Natural killer cell (primary cell): Measurements from ENCODE around the gene ACTA1. TPM values are rescaled to one million over a fixed set of nuclear protein-coding genes. Genes with fewer than 3 reads are reported as not detected.

Source experiments
- ATAC-seq, 3 donors: fragments of 150-1000 bp in 2 of 3; fragments of 200-7000 bp in 1 of 3; cut with Tn5 transposase; 1 replicate in 1 of 3; 2 replicates in 2 of 3; pipeline ENCODE4 v1.10.0; 2021; ENCODE audit warnings: mild to moderate bottlenecking in 2 of 3, moderate library complexity in 2 of 3
- DNase-seq, 2 donors: peaks; one replicate each; pipeline versions ENCODE4 v3.0.0 to v3.0.0-alpha.2; 2013 to 2021; ENCODE audit warnings: mixed read lengths in 1 of 2
- H3K27ac ChIP-seq: one replicate; pipeline ENCODE4 v1.5.1; 2013; ENCODE audit warnings: mild to moderate bottlenecking, low read length
- H3K27me3 ChIP-seq: one replicate; pipeline ENCODE4 v1.6.1; 2013; ENCODE audit warnings: low read length; ENCODE audit not compliant: control insufficient read depth, insufficient read depth
- H3K36me3 ChIP-seq: one replicate; pipeline ENCODE4 v1.6.1; 2013; ENCODE audit warnings: low read length; ENCODE audit not compliant: control insufficient read depth, insufficient read depth
- H3K4me1 ChIP-seq: one replicate; pipeline ENCODE4 v1.6.1; 2013; ENCODE audit warnings: low read length; ENCODE audit not compliant: control insufficient read depth, insufficient read depth
- H3K4me3 ChIP-seq: one replicate; pipeline ENCODE4 v1.5.1; 2013; ENCODE audit warnings: low read length
- H3K9me3 ChIP-seq: one replicate; pipeline ENCODE4 v1.6.1; 2013; ENCODE audit warnings: low read length; ENCODE audit not compliant: control insufficient read depth, insufficient read depth
- H3K27ac Mint-ChIP-seq, 2 donors: one replicate each; pipeline ENCODE4 v1.8.0; 2022; ENCODE audit warnings: mild to moderate bottlenecking in 2 of 2, mixed read lengths in 2 of 2, moderate library complexity in 1 of 2
- H3K27me3 Mint-ChIP-seq, 2 donors: one replicate each; pipeline ENCODE4 v1.8.0; 2022; ENCODE audit warnings: low read depth in 2 of 2, mixed read lengths in 2 of 2
- H3K36me3 Mint-ChIP-seq: one replicate; pipeline ENCODE4 v1.8.0; 2022; ENCODE audit warnings: mixed read lengths
- H3K4me1 Mint-ChIP-seq, 2 donors: one replicate each; pipeline ENCODE4 v1.8.0; 2022; ENCODE audit warnings: mixed read lengths in 2 of 2
- H3K4me3 Mint-ChIP-seq: one replicate; pipeline ENCODE4 v1.8.0; 2022; ENCODE audit warnings: mild to moderate bottlenecking, moderate library complexity, mixed read lengths
- H3K9me3 Mint-ChIP-seq, 2 donors: one replicate each; pipeline ENCODE4 v1.8.0; 2022; ENCODE audit warnings: mixed read lengths in 2 of 2
- WGBS: methylation state at CpG from one replicate; pipeline ENCODE4 v1.1.7; 2013; ENCODE audit warnings: missing lambda C conversion rate; ENCODE audit not compliant: insufficient coverage; 5-methylcytosine and 5-hydroxymethylcytosine counted together
- intact Hi-C: fragments of 100-400 bp; cut with micrococcal nuclease; formaldehyde crosslinking; loops from one replicate; pipeline ENCODE4 v1.14.2; 2022
- total RNA-seq, 4 donors: library from RNA; stranded (reverse); fragments of 120-200 nt in 1 of 4; gene quantifications; one replicate each; pipeline versions ENCODE4 v1.2.3 to v1.2.4, GENCODE V29; 2013 to 2022
- TF ChIP-seq, protein P1 (sequence below): fragments of 200-600 bp; IDR thresholded peaks from one replicate; pipeline ENCODE4 v1.8.0; 2022; ENCODE audit warnings: antibody characterized with exemption

The ACTA1 gene
- total RNA-seq, 3 donors from 2014 or later (not counting 1 experiment from before 2014, with no cell fraction given), result 0.25 to 0.40 TPM; not detected in 1

DNA sequence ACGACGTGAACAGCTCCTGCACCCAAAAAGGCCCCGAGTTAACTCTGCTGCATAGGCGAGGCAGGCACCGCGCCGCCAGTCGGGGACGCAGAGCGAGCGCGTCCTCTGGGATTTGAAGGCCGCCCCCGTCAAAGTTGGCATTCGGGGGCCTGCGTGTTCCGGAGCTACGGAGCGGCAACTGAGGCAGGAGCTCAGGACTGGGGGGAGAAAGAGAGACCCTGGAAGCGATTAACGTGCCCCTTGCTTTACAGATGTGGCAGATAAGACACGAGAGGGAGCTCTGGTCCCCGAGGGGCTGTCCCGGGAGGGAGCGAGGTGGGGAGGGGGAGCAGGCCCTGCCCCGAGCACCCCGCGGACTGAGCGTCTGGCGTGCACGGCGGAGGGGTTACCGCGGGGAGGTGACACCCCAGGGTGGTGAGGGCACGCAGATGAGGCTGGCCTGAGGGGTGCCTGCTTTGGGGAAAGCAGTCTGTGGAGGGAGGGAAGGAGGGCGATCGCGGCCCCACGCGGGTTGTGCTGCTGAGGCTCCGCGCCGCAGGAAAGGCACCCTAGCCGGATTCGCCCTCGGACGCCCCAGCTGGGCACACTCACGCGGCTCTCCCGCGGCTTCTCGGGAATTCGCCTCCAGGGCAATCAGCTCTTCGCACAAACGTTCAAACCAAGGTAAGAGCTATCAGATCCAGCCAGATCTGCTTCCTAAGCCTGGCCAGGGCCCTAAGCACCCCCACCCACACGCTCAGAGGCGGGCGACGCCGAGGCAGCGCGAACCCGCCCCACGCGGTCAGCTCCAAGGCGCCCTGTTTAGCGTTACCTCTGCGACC, 26.5 kb downstream of the ACTA1 start:
- peaks cover 14% of the 10 kb centered on the region for H3K4me1 ChIP-seq
- no peaks in the 10 kb centered on the region for H3K9me3 ChIP-seq
- DNase-seq (peak in 1 of 2 donors; percentile 12), ATAC-seq (peak in 1 of 3 donors; percentile 48)
- H3K4me1 Mint-ChIP-seq, result peaks cover 4 to 12% of the 10 kb centered on the region in 2 donors
- H3K27ac Mint-ChIP-seq, result no peak overlapping the region
- H3K27me3 ChIP-seq, result peaks cover 20% of the 10 kb centered on the region
- H3K27ac ChIP-seq, result no peak overlapping the region
- no peaks in the 10 kb centered on the region for H3K36me3 ChIP-seq
- intact Hi-C loops, result no loop called here
- peaks cover 50 to 65% of the 10 kb centered on the region in 2 donors for H3K27me3 Mint-ChIP-seq
- WGBS, result 6% methylated on average over 68 of the region's 68 CpGs
- no peak overlapping the region for H3K4me3 ChIP-seq
- H3K36me3 Mint-ChIP-seq, result no peaks in the 10 kb centered on the region
- TF ChIP-seq, protein P1, sequence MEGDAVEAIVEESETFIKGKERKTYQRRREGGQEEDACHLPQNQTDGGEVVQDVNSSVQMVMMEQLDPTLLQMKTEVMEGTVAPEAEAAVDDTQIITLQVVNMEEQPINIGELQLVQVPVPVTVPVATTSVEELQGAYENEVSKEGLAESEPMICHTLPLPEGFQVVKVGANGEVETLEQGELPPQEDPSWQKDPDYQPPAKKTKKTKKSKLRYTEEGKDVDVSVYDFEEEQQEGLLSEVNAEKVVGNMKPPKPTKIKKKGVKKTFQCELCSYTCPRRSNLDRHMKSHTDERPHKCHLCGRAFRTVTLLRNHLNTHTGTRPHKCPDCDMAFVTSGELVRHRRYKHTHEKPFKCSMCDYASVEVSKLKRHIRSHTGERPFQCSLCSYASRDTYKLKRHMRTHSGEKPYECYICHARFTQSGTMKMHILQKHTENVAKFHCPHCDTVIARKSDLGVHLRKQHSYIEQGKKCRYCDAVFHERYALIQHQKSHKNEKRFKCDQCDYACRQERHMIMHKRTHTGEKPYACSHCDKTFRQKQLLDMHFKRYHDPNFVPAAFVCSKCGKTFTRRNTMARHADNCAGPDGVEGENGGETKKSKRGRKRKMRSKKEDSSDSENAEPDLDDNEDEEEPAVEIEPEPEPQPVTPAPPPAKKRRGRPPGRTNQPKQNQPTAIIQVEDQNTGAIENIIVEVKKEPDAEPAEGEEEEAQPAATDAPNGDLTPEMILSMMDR, result no peak
- peak overlapping the region; percentile 59 for H3K4me3 Mint-ChIP-seq
- H3K9me3 Mint-ChIP-seq, result no peaks in the 10 kb centered on the region

DNA sequence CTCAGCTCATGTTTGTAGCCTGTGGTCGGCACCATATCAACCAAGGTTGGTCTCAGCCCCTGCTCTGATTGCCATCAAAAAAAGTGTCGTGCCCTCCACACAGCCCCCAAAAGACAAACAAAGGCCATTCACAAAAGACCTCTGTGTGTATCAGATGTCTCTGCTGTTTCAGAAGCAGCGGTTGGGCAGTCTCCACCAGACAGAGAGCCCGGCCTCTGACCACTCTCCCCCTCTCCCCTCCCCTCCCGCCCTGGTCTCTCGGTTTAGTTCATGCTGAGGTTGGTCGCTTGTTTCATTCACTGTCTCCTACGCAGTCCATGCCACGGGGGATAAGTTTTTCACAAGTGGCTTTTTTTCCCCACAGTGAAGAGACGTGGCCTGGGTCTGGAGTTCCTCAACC, 27.1 kb downstream of the ACTA1 start:
- Histone ChIP-seq H3K36me3 (no peaks in the 10 kb centered on the region), H3K4me1 (peaks cover 14% of the 10 kb centered on the region), H3K4me3 (no peak overlapping the region), H3K9me3 (no peaks in the 10 kb centered on the region), H3K27me3 (peaks cover 22% of the 10 kb centered on the region), H3K27ac (no peak overlapping the region)
- ATAC-seq (no peak), DNase-seq (no peak)
- intact Hi-C loops, result no loop called here
- Mint-ChIP-seq H3K4me3 (peak overlapping the region; percentile 59), H3K27ac (no peak overlapping the region), H3K4me1 (peaks cover 4 to 12% of the 10 kb centered on the region in 2 donors), H3K9me3 (no peaks in the 10 kb centered on the region), H3K36me3 (no peaks in the 10 kb centered on the region), H3K27me3 (peaks cover 51 to 71% of the 10 kb centered on the region in 2 donors)
- WGBS, result 6% methylated on average over 10 of the region's 10 CpGs
- TF ChIP-seq, protein P1, result no peak

GRCh38 chr1:229403573-229403972, 30.3 kb downstream of the ACTA1 start:
- Mint-ChIP-seq H3K27ac (no peak overlapping the region), H3K4me1 (peaks cover 4% of the 10 kb centered on the region in 2 donors), H3K27me3 (peaks cover 45 to 74% of the 10 kb centered on the region in 2 donors), H3K4me3 (no peak overlapping the region), H3K9me3 (no peaks in the 10 kb centered on the region), H3K36me3 (no peaks in the 10 kb centered on the region)
- H3K27me3 ChIP-seq, result peaks cover 20% of the 10 kb centered on the region
- intact Hi-C loops, result no loop called here
- ATAC-seq (no peak), DNase-seq (no peak)
- no peak overlapping the region for H3K27ac ChIP-seq
- TF ChIP-seq, protein P1, result no peak
- no peak overlapping the region for H3K4me3 ChIP-seq
- H3K9me3 ChIP-seq, result no peaks in the 10 kb centered on the region
- H3K36me3 ChIP-seq, result no peaks in the 10 kb centered on the region
- H3K4me1 ChIP-seq, result peaks cover 10% of the 10 kb centered on the region
- WGBS, result 82% methylated on average over 8 of the region's 8 CpGs
